HL-60 (cell line): Measurements from ENCODE around the gene FBXL7.

Source experiments
- GABPA ChIP-seq: IDR thresholded peaks from 2 replicates; pipeline ENCODE4 v1.6.1; 2012; ENCODE audit warnings: low read depth
- POLR2AphosphoS5 ChIP-seq: IDR thresholded peaks from 2 replicates; pipeline ENCODE4 v1.6.1; 2012; ENCODE audit warnings: low read depth
- SPI1 ChIP-seq: IDR thresholded peaks from 2 replicates; pipeline ENCODE4 v1.6.1; 2012; ENCODE audit warnings: low read depth, mild to moderate bottlenecking, borderline replicate concordance
- TF ChIP-seq, protein P1 (sequence below): IDR thresholded peaks from one replicate; pipeline ENCODE4 v1.5.1; 2011; ENCODE audit warnings: low read length, control low read depth, inconsistent platforms; ENCODE audit not compliant: insufficient read depth
- TF ChIP-seq, protein P2 (sequence below): IDR thresholded peaks from 2 replicates; pipeline ENCODE4 v1.6.1; 2012; ENCODE audit warnings: low read depth; ENCODE audit not compliant: insufficient replicate concordance

DNA sequence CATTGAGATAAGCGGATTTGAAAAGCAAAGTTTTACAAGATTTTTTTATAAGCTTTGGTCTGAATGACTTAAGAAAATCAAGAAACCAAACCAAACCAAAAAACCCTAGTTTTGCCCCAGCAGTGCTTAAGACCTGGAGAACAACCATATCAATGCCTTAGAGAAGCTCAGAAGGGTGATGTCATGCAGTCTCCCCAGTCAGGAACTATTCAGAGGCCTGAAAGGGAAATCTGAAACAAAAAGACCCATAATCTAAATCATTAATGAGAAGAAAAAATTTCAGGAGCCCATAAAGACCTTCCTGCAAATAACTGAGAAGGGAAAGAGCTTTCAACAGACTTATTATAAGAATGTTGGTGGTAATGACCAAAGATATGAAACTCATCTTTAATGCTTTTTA, 399.5 kb downstream of the FBXL7 start:
- TF ChIP-seq, protein P1, sequence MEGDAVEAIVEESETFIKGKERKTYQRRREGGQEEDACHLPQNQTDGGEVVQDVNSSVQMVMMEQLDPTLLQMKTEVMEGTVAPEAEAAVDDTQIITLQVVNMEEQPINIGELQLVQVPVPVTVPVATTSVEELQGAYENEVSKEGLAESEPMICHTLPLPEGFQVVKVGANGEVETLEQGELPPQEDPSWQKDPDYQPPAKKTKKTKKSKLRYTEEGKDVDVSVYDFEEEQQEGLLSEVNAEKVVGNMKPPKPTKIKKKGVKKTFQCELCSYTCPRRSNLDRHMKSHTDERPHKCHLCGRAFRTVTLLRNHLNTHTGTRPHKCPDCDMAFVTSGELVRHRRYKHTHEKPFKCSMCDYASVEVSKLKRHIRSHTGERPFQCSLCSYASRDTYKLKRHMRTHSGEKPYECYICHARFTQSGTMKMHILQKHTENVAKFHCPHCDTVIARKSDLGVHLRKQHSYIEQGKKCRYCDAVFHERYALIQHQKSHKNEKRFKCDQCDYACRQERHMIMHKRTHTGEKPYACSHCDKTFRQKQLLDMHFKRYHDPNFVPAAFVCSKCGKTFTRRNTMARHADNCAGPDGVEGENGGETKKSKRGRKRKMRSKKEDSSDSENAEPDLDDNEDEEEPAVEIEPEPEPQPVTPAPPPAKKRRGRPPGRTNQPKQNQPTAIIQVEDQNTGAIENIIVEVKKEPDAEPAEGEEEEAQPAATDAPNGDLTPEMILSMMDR, result no peak
- TF ChIP-seq POLR2AphosphoS5 (no peak), GABPA (no peak), SPI1 (no peak)
- TF ChIP-seq, protein P2, sequence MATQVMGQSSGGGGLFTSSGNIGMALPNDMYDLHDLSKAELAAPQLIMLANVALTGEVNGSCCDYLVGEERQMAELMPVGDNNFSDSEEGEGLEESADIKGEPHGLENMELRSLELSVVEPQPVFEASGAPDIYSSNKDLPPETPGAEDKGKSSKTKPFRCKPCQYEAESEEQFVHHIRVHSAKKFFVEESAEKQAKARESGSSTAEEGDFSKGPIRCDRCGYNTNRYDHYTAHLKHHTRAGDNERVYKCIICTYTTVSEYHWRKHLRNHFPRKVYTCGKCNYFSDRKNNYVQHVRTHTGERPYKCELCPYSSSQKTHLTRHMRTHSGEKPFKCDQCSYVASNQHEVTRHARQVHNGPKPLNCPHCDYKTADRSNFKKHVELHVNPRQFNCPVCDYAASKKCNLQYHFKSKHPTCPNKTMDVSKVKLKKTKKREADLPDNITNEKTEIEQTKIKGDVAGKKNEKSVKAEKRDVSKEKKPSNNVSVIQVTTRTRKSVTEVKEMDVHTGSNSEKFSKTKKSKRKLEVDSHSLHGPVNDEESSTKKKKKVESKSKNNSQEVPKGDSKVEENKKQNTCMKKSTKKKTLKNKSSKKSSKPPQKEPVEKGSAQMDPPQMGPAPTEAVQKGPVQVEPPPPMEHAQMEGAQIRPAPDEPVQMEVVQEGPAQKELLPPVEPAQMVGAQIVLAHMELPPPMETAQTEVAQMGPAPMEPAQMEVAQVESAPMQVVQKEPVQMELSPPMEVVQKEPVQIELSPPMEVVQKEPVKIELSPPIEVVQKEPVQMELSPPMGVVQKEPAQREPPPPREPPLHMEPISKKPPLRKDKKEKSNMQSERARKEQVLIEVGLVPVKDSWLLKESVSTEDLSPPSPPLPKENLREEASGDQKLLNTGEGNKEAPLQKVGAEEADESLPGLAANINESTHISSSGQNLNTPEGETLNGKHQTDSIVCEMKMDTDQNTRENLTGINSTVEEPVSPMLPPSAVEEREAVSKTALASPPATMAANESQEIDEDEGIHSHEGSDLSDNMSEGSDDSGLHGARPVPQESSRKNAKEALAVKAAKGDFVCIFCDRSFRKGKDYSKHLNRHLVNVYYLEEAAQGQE, result no peak
